Measurements from ENCODE around the gene ANKRD11. TPM values are rescaled to one million over a fixed set of nuclear protein-coding genes. Genes with fewer than 3 reads are reported as not detected.

The ANKRD11 gene
- total RNA-seq, 1 donor from 2014 or later = 165 TPM

DNA sequence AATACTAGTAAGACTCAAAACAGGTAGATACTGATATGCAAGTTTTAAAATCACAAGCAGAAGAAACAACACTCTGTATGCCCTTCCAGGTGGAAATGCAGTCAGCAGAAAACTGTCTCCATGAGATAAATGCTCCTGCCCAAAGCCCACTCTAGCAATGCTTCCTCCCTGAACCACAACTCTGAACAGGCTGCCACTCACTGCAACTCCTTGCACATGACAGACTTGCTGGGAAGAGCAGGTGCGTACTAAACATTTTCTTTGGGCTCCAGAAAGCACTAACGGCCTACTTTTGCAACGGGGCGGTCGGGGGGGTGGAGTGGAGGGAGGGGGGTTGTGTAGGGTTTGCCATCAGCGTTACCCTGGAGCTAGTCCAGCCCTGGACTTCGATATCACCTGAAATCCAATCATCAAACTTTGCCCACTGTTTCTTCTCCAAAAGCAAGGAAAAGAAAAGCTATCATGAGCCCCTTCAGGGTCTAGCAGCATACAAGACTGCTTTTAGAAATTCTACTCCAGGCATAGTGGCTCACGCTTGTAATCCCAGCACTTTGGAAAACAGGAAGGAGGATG, 46.1 kb downstream of the ANKRD11 start:
- DNase-seq (ENCODE audit: low spot score) = no peak
- Mint-ChIP-seq H3K27ac (ENCODE audit: unreplicated experiment) (peak overlapping the region; percentile 26), H3K9me3 (ENCODE audit: unreplicated experiment) (no peaks in the 10 kb centered on the region), H3K36me3 (ENCODE audit: low read depth, unreplicated experiment) (peaks cover 3% of the 10 kb centered on the region), H3K4me3 (ENCODE audit: unreplicated experiment) (no peak overlapping the region), H3K4me1 (ENCODE audit: unreplicated experiment) (peaks cover 73% of the 10 kb centered on the region), H3K27me3 (ENCODE audit: unreplicated experiment) (peaks cover 23% of the 10 kb centered on the region)
- TF ChIP-seq, protein P1, sequence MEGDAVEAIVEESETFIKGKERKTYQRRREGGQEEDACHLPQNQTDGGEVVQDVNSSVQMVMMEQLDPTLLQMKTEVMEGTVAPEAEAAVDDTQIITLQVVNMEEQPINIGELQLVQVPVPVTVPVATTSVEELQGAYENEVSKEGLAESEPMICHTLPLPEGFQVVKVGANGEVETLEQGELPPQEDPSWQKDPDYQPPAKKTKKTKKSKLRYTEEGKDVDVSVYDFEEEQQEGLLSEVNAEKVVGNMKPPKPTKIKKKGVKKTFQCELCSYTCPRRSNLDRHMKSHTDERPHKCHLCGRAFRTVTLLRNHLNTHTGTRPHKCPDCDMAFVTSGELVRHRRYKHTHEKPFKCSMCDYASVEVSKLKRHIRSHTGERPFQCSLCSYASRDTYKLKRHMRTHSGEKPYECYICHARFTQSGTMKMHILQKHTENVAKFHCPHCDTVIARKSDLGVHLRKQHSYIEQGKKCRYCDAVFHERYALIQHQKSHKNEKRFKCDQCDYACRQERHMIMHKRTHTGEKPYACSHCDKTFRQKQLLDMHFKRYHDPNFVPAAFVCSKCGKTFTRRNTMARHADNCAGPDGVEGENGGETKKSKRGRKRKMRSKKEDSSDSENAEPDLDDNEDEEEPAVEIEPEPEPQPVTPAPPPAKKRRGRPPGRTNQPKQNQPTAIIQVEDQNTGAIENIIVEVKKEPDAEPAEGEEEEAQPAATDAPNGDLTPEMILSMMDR (IDR thresholded peaks at IDR 0.05; ENCODE audit: unreplicated experiment) = no peak

DNA sequence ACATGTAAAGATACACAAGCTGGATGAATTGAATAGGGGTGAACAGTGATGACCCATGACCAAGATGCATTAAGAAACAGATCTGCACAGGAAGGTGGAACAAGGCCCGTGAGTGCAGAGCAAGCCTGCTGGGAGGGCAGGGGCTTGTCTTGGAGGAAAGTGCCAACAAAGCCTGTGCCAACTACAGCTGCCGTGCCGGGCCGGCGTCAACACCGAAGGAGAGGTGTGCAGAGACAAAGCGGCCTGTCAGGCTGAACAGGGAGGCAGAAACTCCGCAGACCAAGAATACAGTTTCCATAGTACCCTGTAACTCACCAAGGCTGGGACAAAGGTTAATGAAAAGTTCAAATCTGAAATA, 46.7 kb downstream of the ANKRD11 start:
- peaks cover 3% of the 10 kb centered on the region for H3K36me3 Mint-ChIP-seq (ENCODE audit: low read depth, unreplicated experiment)
- H3K27me3 Mint-ChIP-seq (ENCODE audit: unreplicated experiment) = peaks cover 23% of the 10 kb centered on the region
- peaks cover 71% of the 10 kb centered on the region for H3K4me1 Mint-ChIP-seq (ENCODE audit: unreplicated experiment)
- H3K4me3 Mint-ChIP-seq (ENCODE audit: unreplicated experiment) = no peak overlapping the region
- H3K27ac Mint-ChIP-seq (ENCODE audit: unreplicated experiment) = no peak overlapping the region
- TF ChIP-seq, protein P1 (IDR thresholded peaks at IDR 0.05; ENCODE audit: unreplicated experiment) = no peak
- DNase-seq (ENCODE audit: low spot score) = no peak
- H3K9me3 Mint-ChIP-seq (ENCODE audit: unreplicated experiment) = no peaks in the 10 kb centered on the region

DNA sequence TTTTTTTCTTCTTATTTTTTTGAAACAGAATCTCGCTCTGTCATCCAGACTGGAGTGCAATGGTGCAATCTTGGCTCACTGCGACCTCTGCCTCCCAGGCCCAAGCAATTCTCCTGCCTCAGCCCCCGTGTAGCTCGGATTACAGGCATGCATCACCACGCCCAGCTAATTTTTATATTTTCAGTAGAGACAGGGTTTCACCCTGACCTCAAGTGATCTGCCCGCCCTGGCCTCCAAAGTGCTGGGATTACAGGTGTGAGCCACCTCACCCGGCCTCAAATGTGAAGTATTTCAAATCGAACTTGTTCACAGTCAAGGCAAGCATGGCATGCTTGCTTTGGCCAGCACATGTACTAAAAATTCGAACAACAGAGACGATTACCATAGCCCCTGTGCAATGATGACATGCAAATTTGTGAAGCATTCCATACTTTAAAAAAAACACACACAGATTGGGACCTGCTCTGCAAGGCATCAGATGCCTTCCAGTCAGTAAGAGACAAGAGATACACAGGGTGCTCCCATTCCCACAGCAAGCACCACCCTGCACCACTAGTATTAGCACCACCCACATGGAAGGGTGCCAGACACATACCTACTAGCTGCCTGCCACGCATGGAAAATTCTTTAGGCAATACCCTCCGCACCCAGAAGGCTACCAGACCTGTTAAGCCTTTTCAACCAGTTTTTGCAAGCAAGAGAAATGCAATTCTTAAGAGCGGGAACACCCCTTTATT, 47.2 kb downstream of the ANKRD11 start:
- peak overlapping the region; percentile 74 for H3K27ac Mint-ChIP-seq (ENCODE audit: unreplicated experiment)
- TF ChIP-seq, protein P1 (IDR thresholded peaks at IDR 0.05; ENCODE audit: unreplicated experiment) = no peak
- peaks cover 22% of the 10 kb centered on the region for H3K27me3 Mint-ChIP-seq (ENCODE audit: unreplicated experiment)
- H3K9me3 Mint-ChIP-seq (ENCODE audit: unreplicated experiment) = no peaks in the 10 kb centered on the region
- peaks cover 71% of the 10 kb centered on the region for H3K4me1 Mint-ChIP-seq (ENCODE audit: unreplicated experiment)
- no peak for DNase-seq (ENCODE audit: low spot score)
- peaks cover 3% of the 10 kb centered on the region for H3K36me3 Mint-ChIP-seq (ENCODE audit: low read depth, unreplicated experiment)
- no peak overlapping the region for H3K4me3 Mint-ChIP-seq (ENCODE audit: unreplicated experiment)

DNA sequence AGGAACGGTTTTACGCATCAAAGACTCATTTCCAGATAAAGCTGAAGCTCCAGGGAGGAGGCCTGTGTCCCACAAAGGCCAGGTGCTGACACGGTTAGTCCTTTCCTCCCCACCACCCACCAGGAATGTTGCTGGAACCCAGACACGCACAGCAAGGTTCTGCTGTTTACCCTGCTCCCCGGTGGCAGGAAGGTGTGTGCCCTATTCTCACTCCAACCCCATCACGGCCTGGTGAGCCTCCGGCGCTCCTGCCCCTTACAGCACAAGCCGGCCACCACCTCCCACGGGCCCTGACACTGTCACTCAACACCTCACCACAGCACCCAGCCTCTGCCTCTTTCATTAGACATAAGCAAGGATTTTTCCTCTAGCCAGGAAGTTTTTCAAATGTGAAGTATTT, 47.8 kb downstream of the ANKRD11 start:
- Mint-ChIP-seq H3K27me3 (ENCODE audit: unreplicated experiment) (peaks cover 21% of the 10 kb centered on the region), H3K36me3 (ENCODE audit: low read depth, unreplicated experiment) (peaks cover 3% of the 10 kb centered on the region), H3K4me3 (ENCODE audit: unreplicated experiment) (no peak overlapping the region), H3K4me1 (ENCODE audit: unreplicated experiment) (peaks cover 76% of the 10 kb centered on the region), H3K27ac (ENCODE audit: unreplicated experiment) (peak overlapping the region; percentile 74), H3K9me3 (ENCODE audit: unreplicated experiment) (no peaks in the 10 kb centered on the region)
- TF ChIP-seq, protein P1 (IDR thresholded peaks at IDR 0.05; ENCODE audit: unreplicated experiment) = no peak
- DNase-seq (ENCODE audit: low spot score) = no peak

DNA sequence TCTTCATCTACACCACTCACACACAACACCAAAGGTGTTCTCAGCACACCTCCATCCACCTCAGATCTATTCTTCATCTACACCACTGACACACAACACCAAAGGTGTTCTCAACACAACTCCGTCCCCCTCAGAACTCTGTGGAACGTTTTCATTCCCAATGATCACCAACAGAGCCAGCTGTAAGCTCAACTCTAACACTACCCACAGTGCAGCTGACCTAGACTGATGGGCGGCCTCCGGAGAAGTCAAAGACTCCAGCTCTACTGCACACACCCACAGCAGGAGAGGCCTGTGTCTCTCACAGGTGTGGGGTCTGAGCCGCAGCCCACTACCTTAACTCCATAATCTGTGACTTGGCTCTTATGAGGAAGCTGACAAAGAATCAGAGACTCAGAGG, 50.7 kb downstream of the ANKRD11 start:
- H3K27me3 Mint-ChIP-seq (ENCODE audit: unreplicated experiment) = peaks cover 18% of the 10 kb centered on the region
- no peak overlapping the region for H3K4me3 Mint-ChIP-seq (ENCODE audit: unreplicated experiment)
- H3K27ac Mint-ChIP-seq (ENCODE audit: unreplicated experiment) = no peak overlapping the region
- no peak for DNase-seq (ENCODE audit: low spot score)
- H3K36me3 Mint-ChIP-seq (ENCODE audit: low read depth, unreplicated experiment) = peaks cover 12% of the 10 kb centered on the region
- H3K9me3 Mint-ChIP-seq (ENCODE audit: unreplicated experiment) = no peaks in the 10 kb centered on the region
- TF ChIP-seq, protein P1 (IDR thresholded peaks at IDR 0.05; ENCODE audit: unreplicated experiment) = no peak
- H3K4me1 Mint-ChIP-seq (ENCODE audit: unreplicated experiment) = peaks cover 68% of the 10 kb centered on the region
